VCaP (cell line): ENCODE results near the gene ASH1L.

Source experiments
- H3K27ac ChIP-seq: fragments of 450-650 bp; 2 replicates; pipeline ENCODE4 v1.5.1; 2017
- CTCF ChIP-seq: fragments of 450-650 bp; conservative IDR thresholded peaks from 2 replicates; pipeline ENCODE4 v1.5.1; 2017; ENCODE audit warnings: mild to moderate bottlenecking, moderate library complexity

The ASH1L gene

GRCh38 chr1:155472491-155473083 lies 90.0 kb downstream of the ASH1L start:
- no peak overlapping the region for H3K27ac ChIP-seq
- TF ChIP-seq CTCF = no peak

GRCh38 chr1:155471891-155472290 lies 90.7 kb downstream of the ASH1L start:
- TF ChIP-seq CTCF = no peak
- H3K27ac ChIP-seq = no peak overlapping the region

- TF ChIP-seq CTCF = no peak
- no peak overlapping the region for H3K27ac ChIP-seq
Measured at GRCh38 chr1:155471026-155471425, 91.6 kb downstream of the ASH1L start.

GRCh38 chr1:155466996-155467395 lies 95.6 kb downstream of the ASH1L start:
- TF ChIP-seq CTCF = no peak
- no peak overlapping the region for H3K27ac ChIP-seq

- H3K27ac ChIP-seq = no peak overlapping the region
- no peak for TF ChIP-seq CTCF
Measured at GRCh38 chr1:155466617-155466972, 96.0 kb downstream of the ASH1L start.

GRCh38 chr1:155463865-155464650 lies 98.5 kb downstream of the ASH1L start:
- TF ChIP-seq CTCF = no peak
- no peak overlapping the region for H3K27ac ChIP-seq

- no peak for TF ChIP-seq CTCF
- no peak overlapping the region for H3K27ac ChIP-seq
Measured at GRCh38 chr1:155458111-155458510, 104.5 kb downstream of the ASH1L start.
